ENCODE results near the gene KRTAP22-2. TPM values are rescaled to one million over a fixed set of nuclear protein-coding genes. Genes with fewer than 3 reads are reported as not detected.

KRTAP22-2 gene
- total RNA-seq, 2 experiments from 2014 or later: not detected

DNA sequence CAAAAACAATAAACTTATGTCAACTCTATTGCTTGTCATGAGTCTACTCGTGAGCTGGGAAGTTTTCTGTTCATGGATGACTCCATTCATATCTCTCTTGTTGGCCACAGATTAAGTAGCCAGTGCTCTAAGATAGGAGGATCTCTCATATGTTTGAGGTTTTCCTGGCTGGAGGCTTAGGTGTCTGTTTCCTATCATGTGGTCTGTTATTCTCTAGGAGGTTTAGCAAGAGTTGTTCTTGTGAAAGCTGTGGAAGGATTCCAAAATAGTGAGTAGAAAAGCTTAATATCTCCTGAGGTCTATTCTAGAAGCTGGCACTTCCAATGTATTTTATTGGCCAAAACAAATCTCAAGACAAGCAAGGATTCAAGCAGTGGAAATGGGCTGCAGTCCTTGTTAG is 39.0 kb upstream of the KRTAP22-2 start:
- intact Hi-C loops (cut with micrococcal nuclease; ENCODE audit: unreplicated experiment): no loop called here
- CTCF ChIA-PET (ENCODE audit: unreplicated experiment): no interaction called here

DNA sequence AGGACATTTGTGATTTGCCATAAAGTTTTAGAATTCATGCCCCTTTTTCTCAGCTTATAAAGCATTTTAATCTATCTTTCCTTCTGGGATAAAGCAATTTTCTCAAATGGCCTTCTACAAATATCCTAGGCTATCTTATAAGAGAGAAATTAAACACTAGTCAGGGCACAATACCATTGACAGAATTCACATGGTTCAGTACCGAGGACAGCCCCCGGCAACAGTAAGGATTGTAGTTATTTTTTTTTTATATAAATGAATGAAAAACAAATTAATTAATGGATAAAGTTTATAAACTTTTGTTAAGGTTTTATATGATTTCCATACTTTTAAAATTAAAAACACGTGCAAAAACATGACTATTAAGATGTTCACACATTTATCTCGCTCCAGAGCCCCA is 37.9 kb upstream of the KRTAP22-2 start:
- intact Hi-C loops (cut with micrococcal nuclease; ENCODE audit: unreplicated experiment): no loop called here
- no TSS peak for BruUV-seq (replicated peaks)
- CTCF ChIA-PET (ENCODE audit: unreplicated experiment): no interaction called here
- no peaks in the 10 kb centered on the region for H3K9me2 ChIP-seq (ENCODE audit: insufficient read depth, low read length)
- no peak for DNase-seq (ENCODE audit: low spot score)
- POLR2A ChIA-PET: no interaction called here
- no peak overlapping the region for H3K4me3 ChIP-seq (ENCODE audit: low read depth, low read length, poor library complexity, severe bottlenecking)
- no peak overlapping the region for H3K27ac ChIP-seq (ENCODE audit: low read depth, low read length, poor library complexity, severe bottlenecking)
- H3K79me2 ChIP-seq (ENCODE audit: insufficient read depth, low read depth, low read length): no peaks in the 10 kb centered on the region
- H2AFZ ChIP-seq (ENCODE audit: low read length): no peak overlapping the region
- no peaks in the 10 kb centered on the region for H3K4me1 ChIP-seq (ENCODE audit: insufficient read depth, low read length, poor library complexity, severe bottlenecking)
- peaks cover 8% of the 10 kb centered on the region; the same call in 1 of the 2 replicates for H3K9me3 ChIP-seq (ENCODE audit: low read length)
- H3K4me2 ChIP-seq (ENCODE audit: low read length): no peak overlapping the region
- no peaks in the 10 kb centered on the region for H3K36me3 ChIP-seq (ENCODE audit: insufficient read depth, low read length)
- no peak for TF ChIP-seq EZH2phosphoT487 (IDR thresholded peaks at IDR 0.05; ENCODE audit: borderline replicate concordance, low read depth, low read length)
- no peak for TF ChIP-seq CTCF (conservative IDR thresholded peaks at IDR 0.05; ENCODE audit: low read length)
- H4K20me1 ChIP-seq (ENCODE audit: insufficient read depth, low read length): no peaks in the 10 kb centered on the region

More for the DNA sequence above, 39.0 kb upstream of the KRTAP22-2 start:
- Histone ChIP-seq H3K79me2 (ENCODE audit: insufficient read depth, low read depth, low read length) (no peaks in the 10 kb centered on the region), H4K20me1 (ENCODE audit: insufficient read depth, low read length) (no peaks in the 10 kb centered on the region), H3K4me2 (ENCODE audit: low read length) (no peak overlapping the region), H3K36me3 (ENCODE audit: insufficient read depth, low read length) (no peaks in the 10 kb centered on the region), H3K4me1 (ENCODE audit: insufficient read depth, low read length, poor library complexity, severe bottlenecking) (no peaks in the 10 kb centered on the region), H3K4me3 (ENCODE audit: low read depth, low read length, poor library complexity, severe bottlenecking) (no peak overlapping the region), H3K9me3 (ENCODE audit: low read length) (peaks cover 8% of the 10 kb centered on the region; the same call in 1 of the 2 replicates), H3K9me2 (ENCODE audit: insufficient read depth, low read length) (no peaks in the 10 kb centered on the region), H3K27ac (ENCODE audit: low read depth, low read length, poor library complexity, severe bottlenecking) (no peak overlapping the region), H2AFZ (ENCODE audit: low read length) (no peak overlapping the region)
- DNase-seq (ENCODE audit: low spot score): no peak
- TF ChIP-seq EZH2phosphoT487 (IDR thresholded peaks at IDR 0.05; ENCODE audit: borderline replicate concordance, low read depth, low read length) (no peak), CTCF (conservative IDR thresholded peaks at IDR 0.05; ENCODE audit: low read length) (no peak)
- no TSS peak for BruUV-seq (replicated peaks)
- POLR2A ChIA-PET: no interaction called here

DNA sequence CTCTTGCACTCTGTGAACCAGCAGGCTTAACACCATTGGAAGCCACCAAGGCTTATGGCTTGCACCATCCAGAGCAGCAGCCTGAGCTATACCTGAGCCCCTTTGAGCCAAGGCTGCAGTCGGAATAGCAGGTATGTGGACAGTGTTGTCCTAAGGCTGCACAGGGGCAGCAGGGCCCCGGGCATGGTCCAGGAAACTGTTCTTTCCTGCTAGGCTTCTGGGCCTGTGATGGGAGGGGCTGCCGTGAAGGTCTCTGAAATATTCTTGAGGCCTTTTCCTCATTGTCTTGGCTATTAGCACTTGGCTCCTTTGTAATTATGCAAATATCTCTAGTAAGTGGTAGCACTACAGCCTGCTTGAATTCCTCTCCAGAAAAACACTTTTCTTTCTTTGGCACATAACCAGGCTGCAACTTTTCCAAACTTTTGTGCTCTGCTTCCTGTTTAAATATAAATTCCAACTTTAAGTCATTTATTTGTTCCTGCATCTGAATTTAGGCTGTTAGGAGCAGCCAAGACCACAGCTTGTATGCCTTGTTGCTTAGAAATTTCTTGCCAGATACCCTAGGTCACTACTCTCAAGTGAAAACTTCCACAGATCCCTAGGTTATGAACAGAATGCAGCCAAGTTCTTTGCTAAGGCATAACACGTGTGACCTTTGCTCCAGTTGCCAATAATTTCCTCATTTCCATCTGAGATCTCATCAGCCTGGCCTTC is 35.4 kb upstream of the KRTAP22-2 start:
- DNase-seq (ENCODE audit: low spot score): no peak
- Histone ChIP-seq H3K9me2 (ENCODE audit: insufficient read depth, low read length) (no peaks in the 10 kb centered on the region), H3K9me3 (ENCODE audit: low read length) (peaks cover 8% of the 10 kb centered on the region; the same call in 1 of the 2 replicates), H3K79me2 (ENCODE audit: insufficient read depth, low read depth, low read length) (no peaks in the 10 kb centered on the region), H3K36me3 (ENCODE audit: insufficient read depth, low read length) (no peaks in the 10 kb centered on the region), H4K20me1 (ENCODE audit: insufficient read depth, low read length) (no peaks in the 10 kb centered on the region), H2AFZ (ENCODE audit: low read length) (no peak overlapping the region), H3K4me3 (ENCODE audit: low read depth, low read length, poor library complexity, severe bottlenecking) (no peak overlapping the region), H3K4me2 (ENCODE audit: low read length) (no peak overlapping the region), H3K27ac (ENCODE audit: low read depth, low read length, poor library complexity, severe bottlenecking) (no peak overlapping the region), H3K4me1 (ENCODE audit: insufficient read depth, low read length, poor library complexity, severe bottlenecking) (no peaks in the 10 kb centered on the region)
- CTCF ChIA-PET (ENCODE audit: unreplicated experiment): no interaction called here
- no TSS peak for BruUV-seq (replicated peaks)
- POLR2A ChIA-PET: interaction anchor here (0.6 kb wide), 1 partner anchor 17 kb away, joined by 3 read pairs; no protein-coding TSS in a partner anchor
- TF ChIP-seq EZH2phosphoT487 (IDR thresholded peaks at IDR 0.05; ENCODE audit: borderline replicate concordance, low read depth, low read length) (no peak), CTCF (conservative IDR thresholded peaks at IDR 0.05; ENCODE audit: low read length) (no peak)
- intact Hi-C loops (cut with micrococcal nuclease; ENCODE audit: unreplicated experiment): no loop called here

All from OCI-LY7 (cell line).